DND-41 (cell line): ENCODE measurements around the gene PARP4.
"Not testable (repeated sequence)": the region's sequence is repeated elsewhere in the genome, so short reads cannot be mapped to it uniquely, and the experiment has no call there.

ENCODE experiments used
- ATAC-seq: fragments of 200-7000 bp; cut with Tn5 transposase; 3 replicates; pipeline ENCODE4 v1.9.1; 2021; ENCODE audit warnings: low read depth; ENCODE audit not compliant: insufficient read depth
- DNase-seq: peaks from one replicate; pipeline ENCODE4 v3.0.0-alpha.2; 2020
- H2AFZ ChIP-seq: 2 replicates; pipeline ENCODE4 v1.6.0; 2012; ENCODE audit warnings: low read depth, low read length
- H3K27ac ChIP-seq: 2 replicates; pipeline ENCODE4 v1.5.1; 2012; ENCODE audit warnings: low read length, inconsistent platforms
- H3K27me3 ChIP-seq: fragments of 200-600 bp; sonication (generic); 2 replicates; pipeline ENCODE4 v1.6.0; 2012; ENCODE audit warnings: low read length, mild to moderate bottlenecking, inconsistent platforms; ENCODE audit not compliant: insufficient read depth, poor library complexity
- H3K36me3 ChIP-seq: 2 replicates; pipeline ENCODE4 v1.5.1; 2012; ENCODE audit warnings: low read length, inconsistent platforms; ENCODE audit not compliant: insufficient read depth
- H3K4me1 ChIP-seq: 2 replicates; pipeline ENCODE4 v1.5.1; 2012; ENCODE audit warnings: mild to moderate bottlenecking, low read length; ENCODE audit not compliant: insufficient read depth
- H3K4me2 ChIP-seq: 2 replicates; pipeline ENCODE4 v1.6.0; 2012; ENCODE audit warnings: mild to moderate bottlenecking, moderate library complexity, low read length, inconsistent platforms; ENCODE audit not compliant: insufficient read depth
- H3K4me3 ChIP-seq, 2 experiments: fragments of 200-600 bp in 1 of 2; shearing (Covaris generic) in 1 of 2; 2 replicates each; pipeline ENCODE4 v1.5.1; 2012 to 2016; ENCODE audit warnings: inconsistent platforms in 2 of 2, low read length in 2 of 2, mild to moderate bottlenecking in 2 of 2, low read depth in 1 of 2, moderate library complexity in 1 of 2
- H3K79me2 ChIP-seq: 2 replicates; pipeline ENCODE4 v1.6.0; 2012; ENCODE audit warnings: low read length, inconsistent platforms; ENCODE audit not compliant: insufficient read depth
- H3K9ac ChIP-seq: 2 replicates; pipeline ENCODE4 v1.6.0; 2012; ENCODE audit warnings: low read depth, mild to moderate bottlenecking, inconsistent platforms, low read length, moderate library complexity
- H3K9me3 ChIP-seq: 2 replicates; pipeline ENCODE4 v1.5.1; 2012; ENCODE audit warnings: low read length, moderate library complexity, mild to moderate bottlenecking, inconsistent platforms; ENCODE audit not compliant: insufficient read depth, severe bottlenecking
- H4K20me1 ChIP-seq: 2 replicates; pipeline ENCODE4 v1.6.0; 2012; ENCODE audit warnings: low read length; ENCODE audit not compliant: insufficient read depth
- CTCF ChIP-seq: IDR thresholded peaks from 2 replicates; pipeline ENCODE4 v1.5.1; 2012; ENCODE audit warnings: borderline replicate concordance, low read length, moderate library complexity, mild to moderate bottlenecking; ENCODE audit not compliant: poor library complexity, severe bottlenecking; ENCODE audit errors: extremely low read depth
- EZH2 ChIP-seq: IDR thresholded peaks from 3 replicates; pipeline ENCODE4 v1.6.1; 2012; ENCODE audit warnings: borderline replicate concordance, low read depth, mild to moderate bottlenecking, moderate library complexity, low read length, inconsistent platforms; ENCODE audit not compliant: severe bottlenecking

PARP4 gene

GRCh38 chr13:24443366-24443765, 69.2 kb downstream of the PARP4 start:
- Histone ChIP-seq H4K20me1 (no peaks in the 10 kb centered on the region), H3K27ac (no peak overlapping the region), H3K4me2 (no peak overlapping the region), H3K9ac (no peak overlapping the region), H3K4me3 (no peak overlapping the region), H3K4me1 (no peaks in the 10 kb centered on the region), H3K36me3 (peaks cover 58% of the 10 kb centered on the region), H2AFZ (no peak overlapping the region), H3K9me3 (no peaks in the 10 kb centered on the region), H3K27me3 (no peaks in the 10 kb centered on the region), H3K79me2 (no peaks in the 10 kb centered on the region)
- no peak for DNase-seq
- no peak for ATAC-seq
- no peak for TF ChIP-seq CTCF
- TF ChIP-seq EZH2: no peak

GRCh38 chr13:24426045-24426444, 86.5 kb downstream of the PARP4 start:
- ATAC-seq: 0 out of 3 replicates have a peak, but pooled peaks have one; percentile 42
- H4K20me1 ChIP-seq, H3K79me2 ChIP-seq, H2AFZ ChIP-seq, H3K27me3 ChIP-seq, H3K4me2 ChIP-seq, H3K9ac ChIP-seq, H3K27ac ChIP-seq, H3K4me3 ChIP-seq, H3K4me1 ChIP-seq, H3K9me3 ChIP-seq: not testable (repeated sequence)
- peaks cover 27% of the 10 kb centered on the region for H3K36me3 ChIP-seq
- peak; percentile 13 for DNase-seq

- H4K20me1 ChIP-seq, DNase-seq, H3K4me1 ChIP-seq: not testable (repeated sequence)
Measured at GRCh38 chr13:24419668-24420067, 92.9 kb downstream of the PARP4 start.

GRCh38 chr13:24407844-24408243, 104.7 kb downstream of the PARP4 start:
- DNase-seq: no peak

More at GRCh38 chr13:24419668-24420067, 92.9 kb downstream of the PARP4 start:
- not testable (repeated sequence) for H3K9ac ChIP-seq, H3K4me2 ChIP-seq, H3K79me2 ChIP-seq, H3K9me3 ChIP-seq, H3K4me3 ChIP-seq, H2AFZ ChIP-seq, H3K27ac ChIP-seq, ATAC-seq, H3K27me3 ChIP-seq
- peaks cover 14% of the 10 kb centered on the region; the same call in 1 of the 2 replicates for H3K36me3 ChIP-seq

More at GRCh38 chr13:24407844-24408243, 104.7 kb downstream of the PARP4 start:
- Histone ChIP-seq H2AFZ (no peak overlapping the region), H3K4me2 (no peak overlapping the region), H3K4me1 (no peaks in the 10 kb centered on the region), H3K27me3 (no peaks in the 10 kb centered on the region), H3K27ac (no peak overlapping the region), H3K79me2 (no peaks in the 10 kb centered on the region), H4K20me1 (no peaks in the 10 kb centered on the region), H3K9me3 (no peaks in the 10 kb centered on the region), H3K9ac (no peak overlapping the region), H3K4me3 (no peak overlapping the region), H3K36me3 (no peaks in the 10 kb centered on the region)
- ATAC-seq: no peak
- no peak for TF ChIP-seq EZH2
- peak; percentile 28 for TF ChIP-seq CTCF
